K562 (cell line): ENCODE data around the gene SKAP2. TPM values are rescaled to one million over a fixed set of nuclear protein-coding genes. Genes with fewer than 3 reads are reported as not detected.

ENCODE experiments used
- CREM ChIP-seq: IDR thresholded peaks from 2 replicates; pipeline ENCODE4 v1.6.1; 2014; ENCODE audit warnings: antibody characterized with exemption, low read depth
- EHMT2 ChIP-seq: fragments of 450-650 bp; IDR thresholded peaks from 2 replicates; pipeline ENCODE4 v1.6.1; 2018; ENCODE audit warnings: antibody characterized with exemption
- GABPB2 ChIP-seq: fragments of 250-450 bp; sonication (Bioruptor Pico); conservative IDR thresholded peaks from 2 replicates; pipeline ENCODE4 v1.5.1; 2021; ENCODE audit warnings: mild to moderate bottlenecking
- HMGN3 ChIP-seq: IDR thresholded peaks from 2 replicates; pipeline ENCODE4 v1.6.1; 2011; ENCODE audit warnings: borderline replicate concordance, low read depth, mild to moderate bottlenecking, mixed read lengths, low read length; ENCODE audit not compliant: insufficient read length; ENCODE audit errors: extremely low read depth
- KDM2B ChIP-seq: fragments of 250-450 bp; sonication (Bioruptor Pico); IDR thresholded peaks from 2 replicates; pipeline ENCODE4 v1.8.0; 2021; ENCODE audit warnings: mild to moderate bottlenecking, moderate library complexity
- NBN ChIP-seq: fragments of 450-650 bp; IDR thresholded peaks from 2 replicates; pipeline ENCODE4 v1.6.1; 2016; ENCODE audit warnings: low read depth, mild to moderate bottlenecking
- NRF1 ChIP-seq, 2 experiments: fragments of 450-650 bp; IDR thresholded peaks in 1 of 2; conservative IDR thresholded peaks in 1 of 2; 2 replicates each; pipeline ENCODE4 v1.6.1; 2014; ENCODE audit warnings: mild to moderate bottlenecking in 2 of 2
- PML ChIP-seq: IDR thresholded peaks from 2 replicates; pipeline ENCODE4 v1.6.1; 2012; ENCODE audit warnings: low read length, inconsistent platforms
- SAP30 ChIP-seq: fragments of 200-600 bp; sonication (generic); IDR thresholded peaks from 2 replicates; pipeline ENCODE4 v1.6.1; 2012; ENCODE audit warnings: borderline replicate concordance, low read depth, mild to moderate bottlenecking, moderate library complexity, low read length, control low read depth, inconsistent platforms; ENCODE audit not compliant: insufficient read depth, poor library complexity, severe bottlenecking
- YY1 ChIP-seq, 3 experiments: IDR thresholded peaks; 2 replicates each; pipeline ENCODE4 v1.6.1; 2011; ENCODE audit warnings: low read length in 2 of 3, mild to moderate bottlenecking in 2 of 3, moderate library complexity in 2 of 3, borderline replicate concordance in 1 of 3, control low read depth in 1 of 3, low read depth in 1 of 3; ENCODE audit not compliant: insufficient read depth in 3 of 3, insufficient replicate concordance in 2 of 3, control insufficient read depth in 1 of 3, insufficient read length in 1 of 3; ENCODE audit errors: extremely low read depth in 1 of 3
- ZNF695 ChIP-seq: fragments of 450-650 bp; formaldehyde crosslinking; IDR thresholded peaks from 2 replicates; pipeline ENCODE4 v1.4.0; 2020; ENCODE audit warnings: mild to moderate bottlenecking, moderate library complexity
- polyA plus RNA-seq, 8 experiments: library from polyadenylated mRNA; depleted of rRNA in 4 of 8; stranded (reverse) in 5 of 8; unstranded in 3 of 8; fragments of >200 nt; fragmentation: Nextera tagmentation in 2 of 8; fragmentation: Illumina TruSeq in 1 of 8; extraction: Ambion mirVana in 2 of 8; extraction: Trizol in 1 of 8; gene quantifications; 2 replicates each; pipeline versions ENCODE4 v1.2.1 to v1.2.3, GENCODE V29; 2011 to 2014; ENCODE audit warnings: inconsistent platforms in 1 of 8, missing spikeins in 1 of 8
- total RNA-seq, 7 experiments: library from RNA; depleted of rRNA in 6 of 7; stranded (reverse); fragments of >200 nt in 6 of 7; fragmentation: Illumina TruSeq in 2 of 7; extraction: Trizol in 2 of 7; gene quantifications; 2 replicates each; pipeline versions ENCODE4 v1.2.1 to v1.2.3, GENCODE V29; 2011 to 2021; ENCODE audit warnings: low replicate concordance in 1 of 7
- TF ChIP-seq, protein P1 (sequence below): fragments of 450-650 bp; IDR thresholded peaks from 2 replicates; pipeline ENCODE4 v1.6.1; 2016; ENCODE audit warnings: mild to moderate bottlenecking, moderate library complexity
- TF ChIP-seq, protein P2 (sequence below), 3 experiments: IDR thresholded peaks in 2 of 3; conservative IDR thresholded peaks in 1 of 3; 2 replicates each; pipeline ENCODE4 v1.5.1; 2011 to 2012; ENCODE audit warnings: low read length in 3 of 3, mild to moderate bottlenecking in 3 of 3, control low read depth in 2 of 3, improper control_type of control experiment in 1 of 3, inconsistent platforms in 1 of 3, low read depth in 1 of 3, mixed read lengths in 1 of 3, moderate library complexity in 1 of 3; ENCODE audit not compliant: insufficient read depth in 2 of 3

Gene SKAP2
- total and polyA plus RNA-seq, 9 of the 15 experiments (the other 6 are each of a cell fraction or from before 2014, with no cell fraction given), result 4.2 to 11.7 (median 8.3) TPM

DNA sequence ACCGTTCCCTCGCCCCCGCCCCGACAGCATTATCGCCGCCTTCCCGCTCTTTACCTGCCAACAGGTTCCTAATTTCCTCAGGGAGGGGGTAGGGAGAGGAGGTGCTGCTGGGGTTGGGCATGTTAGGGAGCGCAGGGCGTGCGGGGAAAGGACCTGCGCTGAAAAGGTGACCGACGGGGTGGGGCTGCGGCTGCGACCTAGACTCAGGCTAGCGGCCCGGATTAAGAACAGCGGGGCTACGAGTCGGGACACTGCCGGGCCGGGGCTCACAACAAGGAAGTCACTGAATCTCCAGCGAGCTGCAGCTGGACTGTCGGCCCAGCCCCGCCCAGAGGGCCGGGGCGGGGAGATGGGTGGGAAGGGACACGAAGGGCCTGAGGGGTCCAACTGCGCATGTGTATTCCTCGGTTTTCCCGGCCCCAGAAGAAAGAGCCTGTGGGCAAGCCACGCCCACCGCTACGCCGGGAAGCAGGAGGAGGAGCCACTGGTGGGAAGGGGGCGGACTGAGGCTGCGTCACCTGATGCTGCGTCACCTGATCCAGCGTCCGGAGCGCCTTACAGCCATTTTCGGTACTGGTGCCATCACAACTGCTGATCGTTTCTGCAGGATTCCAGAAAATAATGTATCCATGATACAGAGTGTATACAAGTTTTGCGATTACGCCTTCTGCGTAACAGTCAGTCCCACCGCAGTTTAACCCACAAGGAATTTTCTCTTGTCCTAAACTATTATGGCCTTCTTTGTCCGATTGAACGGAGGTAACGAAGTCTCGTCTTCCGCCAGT, at the start of gene SKAP2 (continued):
- TF ChIP-seq, protein P1, sequence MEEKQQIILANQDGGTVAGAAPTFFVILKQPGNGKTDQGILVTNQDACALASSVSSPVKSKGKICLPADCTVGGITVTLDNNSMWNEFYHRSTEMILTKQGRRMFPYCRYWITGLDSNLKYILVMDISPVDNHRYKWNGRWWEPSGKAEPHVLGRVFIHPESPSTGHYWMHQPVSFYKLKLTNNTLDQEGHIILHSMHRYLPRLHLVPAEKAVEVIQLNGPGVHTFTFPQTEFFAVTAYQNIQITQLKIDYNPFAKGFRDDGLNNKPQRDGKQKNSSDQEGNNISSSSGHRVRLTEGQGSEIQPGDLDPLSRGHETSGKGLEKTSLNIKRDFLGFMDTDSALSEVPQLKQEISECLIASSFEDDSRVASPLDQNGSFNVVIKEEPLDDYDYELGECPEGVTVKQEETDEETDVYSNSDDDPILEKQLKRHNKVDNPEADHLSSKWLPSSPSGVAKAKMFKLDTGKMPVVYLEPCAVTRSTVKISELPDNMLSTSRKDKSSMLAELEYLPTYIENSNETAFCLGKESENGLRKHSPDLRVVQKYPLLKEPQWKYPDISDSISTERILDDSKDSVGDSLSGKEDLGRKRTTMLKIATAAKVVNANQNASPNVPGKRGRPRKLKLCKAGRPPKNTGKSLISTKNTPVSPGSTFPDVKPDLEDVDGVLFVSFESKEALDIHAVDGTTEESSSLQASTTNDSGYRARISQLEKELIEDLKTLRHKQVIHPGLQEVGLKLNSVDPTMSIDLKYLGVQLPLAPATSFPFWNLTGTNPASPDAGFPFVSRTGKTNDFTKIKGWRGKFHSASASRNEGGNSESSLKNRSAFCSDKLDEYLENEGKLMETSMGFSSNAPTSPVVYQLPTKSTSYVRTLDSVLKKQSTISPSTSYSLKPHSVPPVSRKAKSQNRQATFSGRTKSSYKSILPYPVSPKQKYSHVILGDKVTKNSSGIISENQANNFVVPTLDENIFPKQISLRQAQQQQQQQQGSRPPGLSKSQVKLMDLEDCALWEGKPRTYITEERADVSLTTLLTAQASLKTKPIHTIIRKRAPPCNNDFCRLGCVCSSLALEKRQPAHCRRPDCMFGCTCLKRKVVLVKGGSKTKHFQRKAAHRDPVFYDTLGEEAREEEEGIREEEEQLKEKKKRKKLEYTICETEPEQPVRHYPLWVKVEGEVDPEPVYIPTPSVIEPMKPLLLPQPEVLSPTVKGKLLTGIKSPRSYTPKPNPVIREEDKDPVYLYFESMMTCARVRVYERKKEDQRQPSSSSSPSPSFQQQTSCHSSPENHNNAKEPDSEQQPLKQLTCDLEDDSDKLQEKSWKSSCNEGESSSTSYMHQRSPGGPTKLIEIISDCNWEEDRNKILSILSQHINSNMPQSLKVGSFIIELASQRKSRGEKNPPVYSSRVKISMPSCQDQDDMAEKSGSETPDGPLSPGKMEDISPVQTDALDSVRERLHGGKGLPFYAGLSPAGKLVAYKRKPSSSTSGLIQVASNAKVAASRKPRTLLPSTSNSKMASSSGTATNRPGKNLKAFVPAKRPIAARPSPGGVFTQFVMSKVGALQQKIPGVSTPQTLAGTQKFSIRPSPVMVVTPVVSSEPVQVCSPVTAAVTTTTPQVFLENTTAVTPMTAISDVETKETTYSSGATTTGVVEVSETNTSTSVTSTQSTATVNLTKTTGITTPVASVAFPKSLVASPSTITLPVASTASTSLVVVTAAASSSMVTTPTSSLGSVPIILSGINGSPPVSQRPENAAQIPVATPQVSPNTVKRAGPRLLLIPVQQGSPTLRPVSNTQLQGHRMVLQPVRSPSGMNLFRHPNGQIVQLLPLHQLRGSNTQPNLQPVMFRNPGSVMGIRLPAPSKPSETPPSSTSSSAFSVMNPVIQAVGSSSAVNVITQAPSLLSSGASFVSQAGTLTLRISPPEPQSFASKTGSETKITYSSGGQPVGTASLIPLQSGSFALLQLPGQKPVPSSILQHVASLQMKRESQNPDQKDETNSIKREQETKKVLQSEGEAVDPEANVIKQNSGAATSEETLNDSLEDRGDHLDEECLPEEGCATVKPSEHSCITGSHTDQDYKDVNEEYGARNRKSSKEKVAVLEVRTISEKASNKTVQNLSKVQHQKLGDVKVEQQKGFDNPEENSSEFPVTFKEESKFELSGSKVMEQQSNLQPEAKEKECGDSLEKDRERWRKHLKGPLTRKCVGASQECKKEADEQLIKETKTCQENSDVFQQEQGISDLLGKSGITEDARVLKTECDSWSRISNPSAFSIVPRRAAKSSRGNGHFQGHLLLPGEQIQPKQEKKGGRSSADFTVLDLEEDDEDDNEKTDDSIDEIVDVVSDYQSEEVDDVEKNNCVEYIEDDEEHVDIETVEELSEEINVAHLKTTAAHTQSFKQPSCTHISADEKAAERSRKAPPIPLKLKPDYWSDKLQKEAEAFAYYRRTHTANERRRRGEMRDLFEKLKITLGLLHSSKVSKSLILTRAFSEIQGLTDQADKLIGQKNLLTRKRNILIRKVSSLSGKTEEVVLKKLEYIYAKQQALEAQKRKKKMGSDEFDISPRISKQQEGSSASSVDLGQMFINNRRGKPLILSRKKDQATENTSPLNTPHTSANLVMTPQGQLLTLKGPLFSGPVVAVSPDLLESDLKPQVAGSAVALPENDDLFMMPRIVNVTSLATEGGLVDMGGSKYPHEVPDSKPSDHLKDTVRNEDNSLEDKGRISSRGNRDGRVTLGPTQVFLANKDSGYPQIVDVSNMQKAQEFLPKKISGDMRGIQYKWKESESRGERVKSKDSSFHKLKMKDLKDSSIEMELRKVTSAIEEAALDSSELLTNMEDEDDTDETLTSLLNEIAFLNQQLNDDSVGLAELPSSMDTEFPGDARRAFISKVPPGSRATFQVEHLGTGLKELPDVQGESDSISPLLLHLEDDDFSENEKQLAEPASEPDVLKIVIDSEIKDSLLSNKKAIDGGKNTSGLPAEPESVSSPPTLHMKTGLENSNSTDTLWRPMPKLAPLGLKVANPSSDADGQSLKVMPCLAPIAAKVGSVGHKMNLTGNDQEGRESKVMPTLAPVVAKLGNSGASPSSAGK, result peak; percentile 74
- TF ChIP-seq GABPB2 (CRISPR knock-in tag), result no peak
- peak; percentile 61 to 94 (median 86) for TF ChIP-seq YY1 (IDR thresholded peaks at IDR 0.05; ENCODE audit: borderline replicate concordance in 1 of 3, control insufficient read depth in 1 of 3, extremely low read depth in 1 of 3, insufficient read depth in 3 of 3, insufficient read length in 1 of 3, insufficient replicate concordance in 2 of 3, low read depth in 1 of 3, low read length in 2 of 3)
- 0 out of 2 replicates have a peak, but pooled peaks have one; percentile 17 for TF ChIP-seq KDM2B (CRISPR knock-in tag)
- TF ChIP-seq SAP30, result no peak
- peak; percentile 91 to 92 for TF ChIP-seq NRF1 (conservative IDR thresholded peaks at IDR 0.05 in 1 of 2, IDR thresholded peaks at IDR 0.05 in 1 of 2)
- TF ChIP-seq ZNF695 (CRISPR knock-in tag), result 0 out of 2 replicates have a peak, but pooled peaks have one; percentile 28
- peak; percentile 82 for TF ChIP-seq HMGN3
- TF ChIP-seq PML, result peak; percentile 42; the same call in 1 of the 2 replicates
- peak; percentile 29; the same call in 1 of the 2 replicates for TF ChIP-seq NBN
- peak; percentile 92 for TF ChIP-seq EHMT2
- TF ChIP-seq CREM, result peak; percentile 91
- TF ChIP-seq, protein P2, sequence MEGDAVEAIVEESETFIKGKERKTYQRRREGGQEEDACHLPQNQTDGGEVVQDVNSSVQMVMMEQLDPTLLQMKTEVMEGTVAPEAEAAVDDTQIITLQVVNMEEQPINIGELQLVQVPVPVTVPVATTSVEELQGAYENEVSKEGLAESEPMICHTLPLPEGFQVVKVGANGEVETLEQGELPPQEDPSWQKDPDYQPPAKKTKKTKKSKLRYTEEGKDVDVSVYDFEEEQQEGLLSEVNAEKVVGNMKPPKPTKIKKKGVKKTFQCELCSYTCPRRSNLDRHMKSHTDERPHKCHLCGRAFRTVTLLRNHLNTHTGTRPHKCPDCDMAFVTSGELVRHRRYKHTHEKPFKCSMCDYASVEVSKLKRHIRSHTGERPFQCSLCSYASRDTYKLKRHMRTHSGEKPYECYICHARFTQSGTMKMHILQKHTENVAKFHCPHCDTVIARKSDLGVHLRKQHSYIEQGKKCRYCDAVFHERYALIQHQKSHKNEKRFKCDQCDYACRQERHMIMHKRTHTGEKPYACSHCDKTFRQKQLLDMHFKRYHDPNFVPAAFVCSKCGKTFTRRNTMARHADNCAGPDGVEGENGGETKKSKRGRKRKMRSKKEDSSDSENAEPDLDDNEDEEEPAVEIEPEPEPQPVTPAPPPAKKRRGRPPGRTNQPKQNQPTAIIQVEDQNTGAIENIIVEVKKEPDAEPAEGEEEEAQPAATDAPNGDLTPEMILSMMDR (IDR thresholded peaks at IDR 0.05 in 2 of 3, conservative IDR thresholded peaks at IDR 0.05 in 1 of 3; ENCODE audit: insufficient read depth in 2 of 3, low read depth in 1 of 3, low read length in 3 of 3), result no peak
